Breast epithelium (tissue), 4 donors: ENCODE measurements around the gene NUDT19. TPM values are rescaled to one million over a fixed set of nuclear protein-coding genes. Genes with fewer than 3 reads are reported as not detected.
"Not testable (repeated sequence)": the region's sequence is repeated elsewhere in the genome, so short reads cannot be mapped to it uniquely, and the experiment has no call there.

Experiments used
- DNase-seq, 2 donors: peaks; one replicate each; pipeline ENCODE4 v3.0.0-alpha.2; 2019; ENCODE audit warnings: low spot score in 2 of 2
- H3K27ac ChIP-seq, 2 donors: fragments of 200-600 bp; sonication (generic) in 1 of 2; one replicate each; pipeline ENCODE4 v1.5.1; 2016 to 2019; ENCODE audit warnings: mild to moderate bottlenecking in 1 of 2
- H3K27me3 ChIP-seq, 2 donors: fragments of 200-600 bp; sonication (generic) in 1 of 2; one replicate each; pipeline versions ENCODE4 v1.5.1 to v1.6.0; 2017 to 2019; ENCODE audit warnings: control low read depth in 1 of 2, mild to moderate bottlenecking in 1 of 2
- H3K36me3 ChIP-seq: fragments of 200-600 bp; one replicate; pipeline ENCODE4 v1.5.1; 2019
- H3K4me1 ChIP-seq, 2 donors: fragments of 200-600 bp; sonication (generic); one replicate each; pipeline ENCODE4 v1.5.1; 2016 to 2019; ENCODE audit warnings: control low read depth in 1 of 2
- H3K4me3 ChIP-seq, 3 donors: fragments of 200-600 bp; sonication (generic); 1 replicate in 2 of 3; 2 replicates in 1 of 3; pipeline ENCODE4 v1.5.1; 2016 to 2019; ENCODE audit warnings: mild to moderate bottlenecking in 3 of 3, moderate library complexity in 2 of 3
- H3K9me3 ChIP-seq, 2 donors: fragments of 200-600 bp; sonication (generic) in 1 of 2; one replicate each; pipeline ENCODE4 v1.5.1; 2016 to 2019; ENCODE audit warnings: control low read depth in 1 of 2
- CTCF ChIP-seq, 3 donors: fragments of 450-650 bp; IDR thresholded peaks; one replicate each; pipeline ENCODE4 v1.5.1; 2016 to 2017; ENCODE audit warnings: antibody characterized with exemption in 3 of 3, mild to moderate bottlenecking in 3 of 3, moderate library complexity in 3 of 3
- POLR2A ChIP-seq: fragments of 450-650 bp; IDR thresholded peaks from one replicate; pipeline ENCODE4 v1.6.1; 2016; ENCODE audit warnings: antibody characterized with exemption, mild to moderate bottlenecking, moderate library complexity
- POLR2AphosphoS5 ChIP-seq, 3 donors: sonication (generic); formaldehyde crosslinking; IDR thresholded peaks; one replicate each; pipeline ENCODE4 v1.6.1; 2017; ENCODE audit warnings: antibody characterized with exemption in 3 of 3
- intact Hi-C: fragments of 100-400 bp; cut with DNase I; formaldehyde crosslinking; loops from one replicate; pipeline ENCODE4 v1.15.1; 2023; ENCODE audit warnings: low total_unique reads
- total RNA-seq, 3 donors: library from RNA; depleted of rRNA; stranded (reverse); fragments of >200 nt; gene quantifications; one replicate each; pipeline ENCODE4 v1.1.0, GENCODE V29; 2016

Gene NUDT19
- total RNA-seq, 3 donors from 2014 or later: 7.2 to 9.5 (median 8.0) TPM

GRCh38 chr19:32702010-32702409 lies 10.4 kb downstream of the NUDT19 start:
- intact Hi-C loops: no loop called here
- H3K27me3 ChIP-seq: no peaks in the 10 kb centered on the region
- no peak for TF ChIP-seq POLR2AphosphoS5 (IDR thresholded peaks at IDR 0.05)
- TF ChIP-seq POLR2A: no peak
- no peak for TF ChIP-seq CTCF (IDR thresholded peaks at IDR 0.05)
- H3K4me1 ChIP-seq: no peaks in the 10 kb centered on the region
- H3K27ac ChIP-seq: no peak overlapping the region
- H3K4me3 ChIP-seq: no peak overlapping the region
- no peaks in the 10 kb centered on the region for H3K36me3 ChIP-seq
- peaks cover 22 to 25% of the 10 kb centered on the region in 2 donors for H3K9me3 ChIP-seq
- DNase-seq: no peak

- H3K36me3 ChIP-seq: not testable (repeated sequence)
These were observed 12.4 kb downstream of the NUDT19 start for GRCh38 chr19:32704006-32704405.

GRCh38 chr19:32708457-32708856 lies 16.8 kb downstream of the NUDT19 start:
- Histone ChIP-seq H3K36me3 (no peaks in the 10 kb centered on the region), H3K27me3 (no peaks in the 10 kb centered on the region), H3K4me1 (no peaks in the 10 kb centered on the region), H3K9me3 (peaks cover 11 to 12% of the 10 kb centered on the region in 2 donors), H3K27ac (no peak overlapping the region), H3K4me3 (no peak overlapping the region)
- no peak for DNase-seq
- intact Hi-C loops: no loop called here
- TF ChIP-seq CTCF (IDR thresholded peaks at IDR 0.05) (no peak), POLR2A (no peak), POLR2AphosphoS5 (IDR thresholded peaks at IDR 0.05) (no peak)

More at GRCh38 chr19:32704006-32704405, 12.4 kb downstream of the NUDT19 start:
- H3K4me3 ChIP-seq, DNase-seq, H3K27me3 ChIP-seq, H3K4me1 ChIP-seq, H3K27ac ChIP-seq, intact Hi-C loops: not testable (repeated sequence)
- peaks cover 22 to 25% of the 10 kb centered on the region in 2 donors for H3K9me3 ChIP-seq

GRCh38 chr19:32709032-32709431 lies 17.4 kb downstream of the NUDT19 start:
- no peak for DNase-seq
- Histone ChIP-seq H3K27me3 (no peaks in the 10 kb centered on the region), H3K4me3 (no peak overlapping the region), H3K27ac (no peak overlapping the region), H3K36me3 (no peaks in the 10 kb centered on the region), H3K9me3 (peaks cover 6% of the 10 kb centered on the region in 2 donors), H3K4me1 (no peaks in the 10 kb centered on the region)
- intact Hi-C loops: no loop called here
- no peak for TF ChIP-seq CTCF (IDR thresholded peaks at IDR 0.05)

GRCh38 chr19:32711747-32712146 lies 20.1 kb downstream of the NUDT19 start:
- no peak for TF ChIP-seq POLR2AphosphoS5 (IDR thresholded peaks at IDR 0.05)
- no peak for DNase-seq
- Histone ChIP-seq H3K9me3 (peaks cover 0 to 1% of the 10 kb centered on the region in 2 donors), H3K36me3 (no peaks in the 10 kb centered on the region), H3K4me3 (no peak overlapping the region), H3K27ac (no peak overlapping the region), H3K27me3 (no peaks in the 10 kb centered on the region), H3K4me1 (no peaks in the 10 kb centered on the region)
- intact Hi-C loops: no loop called here

- not testable (repeated sequence) for H3K36me3 ChIP-seq, H3K27me3 ChIP-seq, H3K4me3 ChIP-seq, H3K27ac ChIP-seq, DNase-seq, H3K4me1 ChIP-seq, H3K9me3 ChIP-seq
- intact Hi-C loops: loop anchor here (1.0 kb wide), 1 partner anchor 10 kb away; no protein-coding TSS in a partner anchor
These were observed 24.6 kb downstream of the NUDT19 start for GRCh38 chr19:32716203-32716602.

GRCh38 chr19:32717496-32717895 lies 25.9 kb downstream of the NUDT19 start:
- Histone ChIP-seq H3K36me3 (no peaks in the 10 kb centered on the region), H3K4me3 (no peak overlapping the region), H3K9me3 (peaks cover 0 to 5% of the 10 kb centered on the region in 2 donors), H3K27me3 (no peaks in the 10 kb centered on the region), H3K4me1 (no peaks in the 10 kb centered on the region), H3K27ac (no peak overlapping the region)
- intact Hi-C loops: no loop called here
- DNase-seq: no peak
- TF ChIP-seq POLR2A: no peak
- no peak for TF ChIP-seq CTCF (IDR thresholded peaks at IDR 0.05)
- no peak for TF ChIP-seq POLR2AphosphoS5 (IDR thresholded peaks at IDR 0.05)
